SK-N-SH treated with all-trans-retinoic acid at 6 μM for 48 hours (cell line): ENCODE measurements around the gene KRT81.

Source experiments
- ATAC-seq: fragments of 200-7000 bp; cut with Tn5 transposase; 3 replicates; pipeline ENCODE4 v1.9.1; 2020; ENCODE audit warnings: mild to moderate bottlenecking, moderate library complexity
- BACH2 ChIP-seq: fragments of 250-450 bp; sonication (Bioruptor Pico); IDR thresholded peaks from 2 replicates; pipeline ENCODE4 v1.9.0; 2021; ENCODE audit warnings: mild to moderate bottlenecking, borderline replicate concordance
- CREB5 ChIP-seq: fragments of 250-450 bp; sonication (Bioruptor Pico); IDR thresholded peaks from 2 replicates; pipeline ENCODE4 v1.5.1; 2020; ENCODE audit warnings: low read depth, mild to moderate bottlenecking, moderate library complexity
- CSDC2 ChIP-seq: fragments of 250-450 bp; sonication (Bioruptor Pico); IDR thresholded peaks from 2 replicates; pipeline ENCODE4 v1.5.0; 2020; ENCODE audit warnings: mild to moderate bottlenecking, moderate library complexity
- CSRNP3 ChIP-seq: fragments of 250-450 bp; sonication (Bioruptor Pico); IDR thresholded peaks from 2 replicates; pipeline ENCODE4 v1.5.1; 2021; ENCODE audit warnings: mild to moderate bottlenecking, moderate library complexity
- ESRRG ChIP-seq: fragments of 250-450 bp; sonication (Bioruptor Pico); IDR thresholded peaks from 2 replicates; pipeline ENCODE4 v1.6.1; 2021; ENCODE audit warnings: mild to moderate bottlenecking
- GLIS3 ChIP-seq: fragments of 250-450 bp; sonication (Bioruptor Pico); IDR thresholded peaks from 2 replicates; pipeline ENCODE4 v1.5.0; 2020; ENCODE audit warnings: mild to moderate bottlenecking, moderate library complexity
- ISL1 ChIP-seq: fragments of 250-450 bp; sonication (Bioruptor Pico); IDR thresholded peaks from 2 replicates; pipeline ENCODE4 v2.1.2; 2022; ENCODE audit warnings: mild to moderate bottlenecking, moderate library complexity
- PATZ1 ChIP-seq: fragments of 250-450 bp; sonication (Bioruptor Pico); IDR thresholded peaks from 2 replicates; pipeline ENCODE4 v1.8.0; 2020; ENCODE audit warnings: mild to moderate bottlenecking, moderate library complexity, borderline replicate concordance
- POU6F1 ChIP-seq: fragments of 250-450 bp; sonication (Bioruptor Pico); IDR thresholded peaks from 2 replicates; pipeline ENCODE4 v1.8.0; 2021; ENCODE audit warnings: low read depth, mild to moderate bottlenecking, moderate library complexity, borderline replicate concordance
- PPARA ChIP-seq: fragments of 250-450 bp; sonication (Bioruptor Pico); IDR thresholded peaks from 2 replicates; pipeline ENCODE4 v1.5.0; 2020; ENCODE audit warnings: mild to moderate bottlenecking, borderline replicate concordance
- SNAI2 ChIP-seq: fragments of 250-450 bp; sonication (Bioruptor Pico); IDR thresholded peaks from 2 replicates; pipeline ENCODE4 v1.5.0; 2020; ENCODE audit warnings: mild to moderate bottlenecking, moderate library complexity
- TCF4 ChIP-seq: fragments of 250-450 bp; sonication (Bioruptor Pico); IDR thresholded peaks from 2 replicates; pipeline ENCODE4 v1.8.0; 2021; ENCODE audit warnings: mild to moderate bottlenecking, moderate library complexity, borderline replicate concordance
- TOX ChIP-seq: fragments of 250-450 bp; sonication (Bioruptor Pico); IDR thresholded peaks from 2 replicates; pipeline ENCODE4 v1.8.0; 2021; ENCODE audit warnings: mild to moderate bottlenecking, moderate library complexity, borderline replicate concordance
- TSHZ2 ChIP-seq: fragments of 250-450 bp; sonication (Bioruptor Pico); IDR thresholded peaks from 2 replicates; pipeline ENCODE4 v1.5.0; 2020; ENCODE audit warnings: mild to moderate bottlenecking, moderate library complexity
- ZC3H10 ChIP-seq: fragments of 250-450 bp; sonication (Bioruptor Pico); IDR thresholded peaks from 2 replicates; pipeline ENCODE4 v1.5.1; 2021; ENCODE audit warnings: mild to moderate bottlenecking, moderate library complexity
- ZFP3 ChIP-seq: fragments of 250-450 bp; sonication (Bioruptor Pico); IDR thresholded peaks from 2 replicates; pipeline ENCODE4 v1.5.0; 2020; ENCODE audit warnings: mild to moderate bottlenecking, moderate library complexity
- ZFP30 ChIP-seq: fragments of 450-650 bp; formaldehyde crosslinking; IDR thresholded peaks from 2 replicates; pipeline ENCODE4 v1.5.0; 2022; ENCODE audit warnings: mild to moderate bottlenecking, moderate library complexity
- ZNF565 ChIP-seq: fragments of 450-650 bp; formaldehyde crosslinking; conservative IDR thresholded peaks from 2 replicates; pipeline ENCODE4 v1.5.0; 2020; ENCODE audit warnings: low read depth, mild to moderate bottlenecking, moderate library complexity
- ZNF70 ChIP-seq: fragments of 450-650 bp; formaldehyde crosslinking; IDR thresholded peaks from 2 replicates; pipeline ENCODE4 v1.5.0; 2020; ENCODE audit warnings: mild to moderate bottlenecking, moderate library complexity
- ZNF8 ChIP-seq: fragments of 450-650 bp; formaldehyde crosslinking; IDR thresholded peaks from 2 replicates; pipeline ENCODE4 v1.5.0; 2020; ENCODE audit warnings: mild to moderate bottlenecking, moderate library complexity

The KRT81 gene

GRCh38 chr12:52247622-52248540 is 43.5 kb downstream of the KRT81 start:
- no peak for ATAC-seq
- TF ChIP-seq GLIS3 (CRISPR knock-in tag) (no peak), CREB5 (CRISPR knock-in tag) (no peak), ISL1 (CRISPR knock-in tag) (no peak), ESRRG (CRISPR knock-in tag) (no peak), POU6F1 (CRISPR knock-in tag) (no peak), TOX (CRISPR knock-in tag) (no peak), PPARA (CRISPR knock-in tag) (no peak), ZNF8 (CRISPR knock-in tag) (no peak), ZNF70 (CRISPR knock-in tag) (no peak), ZFP3 (CRISPR knock-in tag) (no peak), ZFP30 (CRISPR knock-in tag) (no peak), CSDC2 (CRISPR knock-in tag) (no peak), ZC3H10 (CRISPR knock-in tag) (no peak), TCF4 (no peak), PATZ1 (no peak), CSRNP3 (CRISPR knock-in tag) (no peak)

- ATAC-seq, result no peak
- TF ChIP-seq TSHZ2 (CRISPR knock-in tag) (no peak), GLIS3 (CRISPR knock-in tag) (no peak), ZFP30 (CRISPR knock-in tag) (no peak), ZNF8 (CRISPR knock-in tag) (no peak), ZNF70 (CRISPR knock-in tag) (no peak), ZNF565 (CRISPR knock-in tag) (no peak), BACH2 (no peak), PPARA (CRISPR knock-in tag) (no peak), CSRNP3 (CRISPR knock-in tag) (no peak), TCF4 (no peak), ESRRG (CRISPR knock-in tag) (no peak), CREB5 (CRISPR knock-in tag) (no peak), CSDC2 (CRISPR knock-in tag) (no peak), PATZ1 (no peak), SNAI2 (CRISPR knock-in tag) (no peak)
Observed at GRCh38 chr12:52246720-52247621, 44.4 kb downstream of the KRT81 start.
